Measurements from ENCODE around the gene FZD8. TPM values are rescaled to one million over a fixed set of nuclear protein-coding genes. Genes with fewer than 3 reads are reported as not detected.

Gene FZD8
- total and polyA plus RNA-seq, 4 donors, result 0.25 to 5.4 (median 3.0) TPM

- 83% methylated on average over 2 of the region's 2 CpGs for WGBS
- no peaks in the 10 kb centered on the region for H3K27me3 ChIP-seq (ENCODE audit: control insufficient read depth in 4 of 4, insufficient read depth in 4 of 4, low read length in 3 of 4)
Observed at GRCh38 chr10:35652824-35653223, 10.7 kb upstream of the FZD8 start.

More at GRCh38 chr10:35652824-35653223, 10.7 kb upstream of the FZD8 start:
- TF ChIP-seq TAF1 (conservative IDR thresholded peaks at IDR 0.05) (no peak), SP1 (IDR thresholded peaks at IDR 0.05) (no peak), HNF4A (conservative IDR thresholded peaks at IDR 0.05) (no peak), CTCF (IDR thresholded peaks at IDR 0.05; ENCODE audit: low read depth, low read length, missing input control) (no peak), REST (IDR thresholded peaks at IDR 0.05) (no peak), MAX (IDR thresholded peaks at IDR 0.05) (no peak), RXRA (IDR thresholded peaks at IDR 0.05) (no peak), GABPA (IDR thresholded peaks at IDR 0.05 in 1 of 2, conservative IDR thresholded peaks at IDR 0.05 in 1 of 2) (no peak), YY1 (IDR thresholded peaks at IDR 0.05) (no peak), JUND (IDR thresholded peaks at IDR 0.05) (no peak), NR2F2 (IDR thresholded peaks at IDR 0.05) (no peak)
- TF ChIP-seq, protein P1, sequence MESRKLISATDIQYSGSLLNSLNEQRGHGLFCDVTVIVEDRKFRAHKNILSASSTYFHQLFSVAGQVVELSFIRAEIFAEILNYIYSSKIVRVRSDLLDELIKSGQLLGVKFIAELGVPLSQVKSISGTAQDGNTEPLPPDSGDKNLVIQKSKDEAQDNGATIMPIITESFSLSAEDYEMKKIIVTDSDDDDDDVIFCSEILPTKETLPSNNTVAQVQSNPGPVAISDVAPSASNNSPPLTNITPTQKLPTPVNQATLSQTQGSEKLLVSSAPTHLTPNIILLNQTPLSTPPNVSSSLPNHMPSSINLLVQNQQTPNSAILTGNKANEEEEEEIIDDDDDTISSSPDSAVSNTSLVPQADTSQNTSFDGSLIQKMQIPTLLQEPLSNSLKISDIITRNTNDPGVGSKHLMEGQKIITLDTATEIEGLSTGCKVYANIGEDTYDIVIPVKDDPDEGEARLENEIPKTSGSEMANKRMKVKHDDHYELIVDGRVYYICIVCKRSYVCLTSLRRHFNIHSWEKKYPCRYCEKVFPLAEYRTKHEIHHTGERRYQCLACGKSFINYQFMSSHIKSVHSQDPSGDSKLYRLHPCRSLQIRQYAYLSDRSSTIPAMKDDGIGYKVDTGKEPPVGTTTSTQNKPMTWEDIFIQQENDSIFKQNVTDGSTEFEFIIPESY (IDR thresholded peaks at IDR 0.05), result no peak
- DNase-seq (ENCODE audit: low spot score), result no peak
- no peak overlapping the region for H3K9ac ChIP-seq (ENCODE audit: low read depth in 1 of 2, low read length in 2 of 2)
- no peaks in the 10 kb centered on the region for H3K36me3 ChIP-seq (ENCODE audit: control insufficient read depth in 4 of 4, insufficient read depth in 3 of 4, low read depth in 1 of 4, low read length in 3 of 4)
- no peaks in the 10 kb centered on the region for H3K9me3 ChIP-seq (ENCODE audit: control insufficient read depth in 4 of 4, low read length in 3 of 4)
- no peak overlapping the region for H3K4me3 ChIP-seq (ENCODE audit: low read depth in 1 of 3, low read length in 3 of 3)
- no peaks in the 10 kb centered on the region for H3K4me1 ChIP-seq (ENCODE audit: control insufficient read depth in 4 of 4, insufficient read depth in 4 of 4, low read length in 3 of 4)
- H3K27ac ChIP-seq (ENCODE audit: low read depth in 1 of 2, low read length in 2 of 2), result no peak overlapping the region

Measured in liver (tissue), 9 donors.